GM21447 (cell line): ENCODE data around the gene COMMD7.
A peak's percentile ranks its signal among the peaks of the same experiment; 100 is the strongest.
"Not testable (repeated sequence)": the region's sequence is repeated elsewhere in the genome, so short reads cannot be mapped to it uniquely, and the experiment has no call there.

Experiments
- ATAC-seq: cut with Tn5 transposase; IDR thresholded peaks from one replicate; pipeline ENCODE4 v1.9.1; 2021; ENCODE audit not compliant: unreplicated experiment

The COMMD7 gene

DNA sequence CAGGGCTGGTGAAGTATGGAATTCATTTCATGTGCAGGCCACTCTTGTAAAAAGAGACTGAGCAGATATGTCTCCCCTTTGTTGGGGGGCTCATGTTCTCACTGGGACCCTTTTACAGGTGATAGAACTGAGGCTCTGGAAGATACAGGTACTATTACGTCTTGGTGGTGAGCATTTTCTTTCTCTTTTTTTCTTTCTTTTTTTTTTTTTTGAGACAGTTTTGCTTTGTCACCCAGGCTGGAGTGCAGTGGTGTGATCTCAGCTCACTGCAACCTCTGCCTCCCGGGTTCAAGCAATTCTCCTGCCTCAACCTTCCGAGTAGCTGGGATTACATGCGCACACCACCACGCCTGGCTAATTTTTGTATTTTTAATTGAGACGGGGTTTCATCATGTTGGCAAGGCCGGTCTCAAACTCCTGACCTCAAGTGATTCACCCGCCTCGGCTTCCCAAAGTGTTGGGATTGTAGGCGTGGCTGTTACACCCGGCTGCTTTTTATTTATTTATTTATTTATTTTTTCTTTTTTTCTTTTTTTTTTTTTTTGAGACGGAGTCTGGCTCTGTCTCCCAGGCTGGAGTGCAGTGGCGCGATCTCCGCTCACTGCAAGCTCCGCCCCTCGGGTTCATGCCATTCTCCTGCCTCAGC lies 22.1 kb upstream of the COMMD7 start:
- not testable (repeated sequence) for ATAC-seq

GRCh38 chr20:32764005-32764960 lies 21.0 kb upstream of the COMMD7 start:
- no peak for ATAC-seq

DNA sequence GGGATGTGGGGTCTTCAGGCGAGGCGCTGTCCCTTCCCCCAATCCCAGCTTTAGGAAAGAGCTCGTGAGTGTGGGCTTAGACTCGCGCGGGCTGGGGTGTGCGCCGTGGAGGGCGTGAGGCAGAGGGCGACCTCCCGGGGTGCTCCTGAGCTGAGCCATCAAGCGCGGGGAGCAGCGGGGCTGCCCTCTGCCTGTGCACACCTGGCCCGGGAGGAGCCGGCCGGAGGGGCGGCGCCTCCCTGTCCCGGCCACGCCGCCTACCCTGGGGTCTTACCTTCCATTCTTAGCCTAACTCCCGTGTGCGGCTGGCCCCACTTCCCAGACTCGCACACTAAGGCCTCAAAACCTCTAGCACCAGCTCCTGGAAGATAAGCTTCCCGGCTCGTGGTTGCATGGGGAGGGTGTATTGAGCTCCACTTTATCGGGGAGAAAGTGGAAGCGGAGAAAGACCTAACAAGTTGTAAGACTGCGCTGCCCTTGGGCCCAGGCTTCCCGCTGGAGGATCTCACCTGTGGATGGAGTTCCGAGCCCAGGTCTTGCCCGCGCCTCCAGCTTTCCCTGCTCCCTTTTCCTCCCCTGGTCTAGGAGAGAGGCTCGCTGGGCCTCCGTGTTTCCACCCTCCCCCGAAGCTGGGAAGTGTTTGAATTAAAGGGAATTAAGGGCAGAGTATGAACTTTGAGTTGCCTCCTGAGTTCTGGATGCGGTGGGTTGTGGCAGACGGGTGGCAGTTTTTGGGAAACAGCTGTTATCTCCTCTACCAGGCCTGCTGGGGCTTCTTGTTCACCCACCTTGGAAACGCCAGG lies 20.1 kb upstream of the COMMD7 start:
- no peak for ATAC-seq

GRCh38 chr20:32762754-32763201 lies 19.5 kb upstream of the COMMD7 start:
- peak; percentile 11 for ATAC-seq

DNA sequence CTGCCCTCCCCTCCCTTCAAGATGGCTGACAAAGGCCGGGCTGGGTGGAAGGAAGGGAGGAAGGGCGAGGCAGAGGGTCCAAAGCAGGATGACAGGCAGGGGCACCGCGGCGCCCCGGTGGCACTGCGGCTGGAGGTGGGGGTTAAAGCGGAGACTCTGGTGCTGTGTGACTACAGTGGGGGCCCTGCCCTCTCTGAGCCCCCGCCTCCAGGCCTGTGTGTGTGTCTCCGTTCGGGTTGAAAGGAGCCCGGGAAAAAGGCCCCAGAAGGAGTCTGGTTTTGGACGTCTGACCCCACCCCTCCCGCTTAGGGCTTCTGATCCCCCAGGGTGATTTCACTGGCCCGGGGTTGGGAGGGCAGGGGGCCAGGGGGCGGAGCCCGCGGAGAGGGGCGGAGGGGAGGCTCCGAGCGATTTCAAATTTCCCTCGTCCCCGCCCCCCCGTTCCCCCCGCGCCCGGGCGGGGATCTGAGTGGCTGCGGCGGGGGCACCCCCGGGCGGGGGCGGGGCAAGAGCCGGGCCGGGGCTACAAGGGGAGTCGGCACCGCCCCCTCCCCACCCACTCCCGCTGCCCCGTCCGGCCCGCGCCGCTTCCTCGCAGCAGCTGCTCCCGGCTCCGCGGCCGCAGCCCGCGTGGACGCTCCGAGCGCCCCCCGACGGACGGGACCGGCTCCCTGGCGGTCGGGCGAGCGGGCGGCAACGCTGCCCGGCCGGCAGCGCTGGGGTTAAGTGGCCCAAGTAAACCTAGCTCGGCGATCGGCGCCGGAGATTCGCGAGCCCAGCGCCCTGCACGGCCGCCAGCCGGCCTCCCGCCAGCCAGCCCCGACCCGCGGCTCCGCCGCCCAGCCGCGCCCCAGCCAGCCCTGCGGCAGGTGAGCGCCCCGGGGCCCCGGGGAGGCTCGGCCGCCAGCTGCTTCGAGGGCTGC lies 18.8 kb upstream of the COMMD7 start, which contains the start of gene DNMT3B:
DNMT3B (plus strand) TSS at position 555 of the 923 bp plus-strand sequence. CDS start 17,939 bp downstream, outside the sequence.
- peak; percentile 49 for ATAC-seq

DNA sequence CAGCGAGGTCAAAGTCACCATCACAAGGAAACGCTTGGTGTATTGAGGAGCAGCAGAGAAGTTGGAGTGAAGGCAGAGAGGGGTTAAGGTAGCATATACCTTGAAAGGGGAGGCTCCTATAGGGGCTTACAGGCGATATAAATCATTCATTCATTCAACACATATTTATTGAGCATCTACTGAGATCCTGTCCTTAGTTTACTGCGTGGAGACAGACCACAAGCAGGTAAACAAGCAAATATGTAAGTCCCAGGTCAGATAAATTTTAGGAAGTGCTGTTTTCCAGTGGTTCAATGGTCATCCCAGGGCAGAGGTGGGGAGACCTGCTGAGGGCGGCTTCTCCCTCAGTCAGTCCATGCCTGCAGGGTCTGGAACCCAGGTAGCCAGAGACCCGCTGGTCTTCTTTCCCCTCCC lies 18.2 kb upstream of the COMMD7 start:
- ATAC-seq, result no peak

GRCh38 chr20:32756156-32756555 lies 12.9 kb upstream of the COMMD7 start:
- no peak for ATAC-seq

DNA sequence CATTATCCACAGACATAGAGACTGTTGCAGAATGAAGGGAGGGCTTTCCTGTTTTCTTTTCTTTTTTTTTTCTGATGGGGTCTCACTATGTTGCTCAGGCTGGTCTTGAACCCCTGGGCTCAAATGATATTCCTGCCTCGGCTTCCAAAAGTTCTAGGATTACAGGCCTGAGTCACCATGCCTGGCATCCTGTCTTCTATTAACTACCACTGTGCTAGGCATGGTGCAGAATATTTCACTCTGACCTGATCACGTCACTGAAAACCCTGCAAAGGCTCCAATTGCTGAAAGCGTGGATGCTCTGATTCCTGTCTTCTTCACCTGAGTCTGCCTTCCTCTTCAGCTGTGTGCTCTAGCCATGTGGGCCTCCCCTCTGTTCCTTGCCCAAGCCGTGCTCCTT lies 10.5 kb upstream of the COMMD7 start:
- no peak for ATAC-seq

DNA sequence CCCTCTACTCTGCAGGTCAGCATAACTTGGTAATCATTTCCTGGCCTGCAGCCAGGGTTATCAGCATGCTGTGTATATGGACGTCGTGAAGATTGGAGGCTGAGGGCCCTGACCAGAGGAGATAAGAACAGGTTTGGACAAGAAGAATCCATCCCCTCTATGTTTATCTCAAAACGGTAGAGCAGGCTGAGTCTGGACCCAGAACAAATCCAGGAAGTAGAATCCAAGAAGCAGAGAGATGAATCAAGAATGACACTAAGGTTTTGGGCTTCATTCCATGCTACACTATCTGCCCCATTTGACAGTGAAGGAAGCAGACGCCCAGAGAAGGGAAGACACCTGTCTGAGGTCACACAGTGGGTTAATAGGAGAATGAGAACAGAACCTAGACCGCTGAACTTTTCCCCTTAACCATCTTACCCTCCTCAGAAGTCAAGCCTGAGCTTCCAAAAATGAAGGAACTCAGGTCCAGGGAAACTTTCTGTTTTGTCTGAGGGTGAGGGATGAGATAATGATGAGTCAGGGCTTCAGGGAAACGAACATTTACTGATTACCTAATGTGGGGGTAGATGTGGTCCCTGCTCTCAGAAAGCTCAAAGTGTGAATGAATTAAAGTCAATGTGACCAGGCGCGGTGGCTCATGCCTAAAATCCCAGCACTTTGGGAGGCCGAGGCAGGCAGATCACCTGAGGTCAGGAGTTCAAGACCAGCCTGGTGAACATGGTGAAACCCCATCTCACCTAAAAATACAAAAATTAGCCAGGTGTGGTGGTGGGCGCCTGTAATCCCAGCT lies 9.4 kb upstream of the COMMD7 start:
- ATAC-seq, result no peak

GRCh38 chr20:32751702-32752457 lies 8.6 kb upstream of the COMMD7 start:
- no peak for ATAC-seq

GRCh38 chr20:32751293-32751692 lies 8.0 kb upstream of the COMMD7 start:
- ATAC-seq, result no peak

DNA sequence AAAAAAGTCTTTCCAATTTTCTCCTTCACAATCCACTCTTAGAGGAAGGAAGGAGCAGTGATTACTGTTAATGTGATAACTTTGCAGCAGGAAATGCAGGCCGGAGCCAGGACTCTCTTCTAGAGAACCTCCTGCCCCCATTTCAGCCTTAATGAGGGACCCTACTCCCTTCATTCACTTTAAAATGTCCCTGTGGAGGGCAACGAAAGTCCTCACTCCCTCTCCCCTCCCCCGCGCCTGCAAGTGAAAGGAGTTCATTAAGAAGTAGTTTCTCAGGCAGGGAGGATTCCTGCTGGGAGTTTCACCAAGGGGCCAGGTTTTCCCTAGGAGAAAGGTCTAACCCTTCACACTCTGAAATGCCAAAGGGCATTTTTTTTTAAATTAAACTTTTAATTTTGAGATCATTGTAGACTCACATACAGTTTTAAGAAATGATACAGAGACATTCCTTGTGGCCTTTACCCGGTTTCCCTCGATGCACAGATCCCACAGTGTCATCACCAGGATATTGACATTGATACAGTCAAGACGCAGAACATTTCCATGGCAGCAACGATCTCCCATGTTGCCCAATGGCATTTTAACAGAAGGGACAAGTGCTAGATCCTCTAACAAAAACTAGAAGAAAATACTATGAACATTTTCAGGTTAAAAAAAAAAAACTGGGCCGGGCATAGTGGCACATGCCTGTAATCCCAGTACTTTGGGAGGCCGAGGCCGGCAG lies 6.8 kb upstream of the COMMD7 start:
- no peak for ATAC-seq

DNA sequence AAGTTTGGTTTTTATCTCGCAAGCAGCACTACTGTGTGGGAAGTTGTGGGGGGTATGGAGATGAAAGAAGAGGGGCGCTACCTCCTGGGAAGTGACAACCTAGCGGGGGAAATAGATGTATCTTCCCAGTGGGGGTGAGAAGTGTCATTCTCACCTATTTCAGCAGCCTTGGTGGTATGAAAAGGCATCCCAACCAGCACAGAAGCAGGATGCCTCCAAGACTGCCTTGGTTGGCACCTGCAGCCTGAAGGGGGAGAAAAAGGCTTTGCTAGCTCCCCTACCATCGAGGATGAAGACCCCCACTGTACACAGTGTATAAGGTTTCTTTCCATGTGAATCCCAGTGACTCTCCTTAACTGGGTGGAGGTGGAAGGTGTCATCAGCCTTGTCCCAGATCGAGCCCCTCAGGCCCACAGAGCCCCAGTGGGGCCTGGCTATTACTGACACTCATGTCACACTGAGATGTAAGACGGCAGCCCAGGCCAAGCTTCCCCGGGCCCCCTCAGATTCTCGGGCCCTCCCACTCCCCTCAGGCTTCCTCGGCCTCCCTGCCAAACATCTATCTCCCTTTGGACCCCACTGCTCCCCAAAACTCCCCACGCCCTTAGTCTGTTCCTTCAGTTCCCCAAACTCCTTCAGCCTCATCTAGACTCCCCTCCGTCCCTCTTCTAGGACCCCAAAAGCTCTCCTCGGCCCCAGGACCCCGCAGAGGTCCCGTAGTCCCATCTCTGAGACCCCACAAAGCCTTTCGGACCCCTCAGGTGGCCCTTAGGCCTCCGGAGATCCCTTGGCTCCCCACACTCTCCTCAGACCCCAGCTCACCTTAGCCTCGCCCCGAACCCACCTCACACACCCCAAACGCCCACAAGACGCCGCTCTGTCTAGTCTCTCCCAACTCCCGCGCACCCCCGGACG lies 688 bp downstream of the COMMD7 start:
- ATAC-seq, result no peak

DNA sequence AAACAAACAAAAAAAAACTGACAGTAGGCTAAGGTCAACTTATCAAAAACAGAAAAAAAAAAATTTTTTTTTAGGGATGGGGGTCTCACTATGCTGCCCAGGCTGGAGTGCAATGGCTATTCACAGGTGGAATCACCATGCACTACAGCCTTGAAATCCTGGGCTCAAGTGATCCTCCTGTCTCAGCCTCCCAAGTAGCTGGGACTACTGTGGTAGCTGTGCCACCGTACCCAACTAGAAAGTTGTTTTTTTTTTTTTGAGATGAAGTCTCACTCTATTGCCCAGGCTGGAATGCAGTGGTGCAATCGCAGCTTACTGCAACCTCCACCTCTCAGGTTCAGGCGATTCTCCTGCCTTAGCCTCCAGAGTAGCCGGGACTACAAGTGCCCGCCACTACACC lies 2.1 kb downstream of the COMMD7 start:
- ATAC-seq, result no peak

DNA sequence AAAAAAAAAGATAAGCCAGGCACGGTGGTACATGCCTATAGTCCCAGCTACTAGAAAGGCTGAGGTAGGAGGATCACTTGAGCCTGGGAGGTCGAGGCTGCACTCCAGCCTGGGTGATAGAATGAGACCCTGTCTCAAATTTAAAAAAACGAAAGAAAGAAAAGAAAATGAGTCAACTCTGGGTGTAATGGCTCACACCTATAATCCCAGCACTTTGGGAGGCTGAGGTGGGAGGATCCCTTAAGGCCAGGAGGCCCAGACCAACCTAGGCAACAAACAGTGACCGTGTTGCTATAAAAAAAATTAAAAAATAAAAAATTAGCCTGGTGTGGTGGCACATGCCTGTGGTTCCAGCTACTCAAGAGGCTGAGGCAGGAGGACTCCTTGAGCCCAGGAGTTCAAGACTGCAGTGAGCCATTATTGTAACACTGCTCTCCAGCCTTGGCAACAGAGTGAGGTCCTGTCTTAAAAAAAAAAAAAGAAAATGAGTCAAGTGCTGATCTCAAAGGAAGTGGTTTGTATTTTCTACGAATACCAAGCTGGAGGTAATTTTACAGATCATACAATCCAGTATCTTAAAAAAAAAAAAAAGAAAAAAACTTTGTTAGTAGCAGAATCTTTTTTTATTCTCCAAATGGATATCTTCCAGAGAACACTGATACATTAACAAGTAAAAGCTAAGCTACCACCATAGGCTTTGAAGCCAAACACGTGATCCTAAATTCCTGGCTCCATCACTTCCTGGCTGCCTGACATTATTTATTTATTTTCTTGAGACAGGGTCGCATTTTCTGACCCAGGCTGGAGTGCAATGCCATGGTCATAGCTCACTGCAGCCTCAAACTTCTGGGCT lies 5.7 kb downstream of the COMMD7 start:
- no peak for ATAC-seq

- ATAC-seq, result no peak
These were observed 11.4 kb downstream of the COMMD7 start for GRCh38 chr20:32731882-32732266.
